T-helper 2 cell treated with Interferon-gamma antibody and Interleukin-4, amounts not matched to agents 5 μg/mL and 100 μg/mL, for 36 hours (primary cell): ENCODE results near the gene LRP8.

Experiments used
- DNase-seq: peaks from one replicate; pipeline ENCODE4 v3.0.0; 2021; ENCODE audit warnings: low spot score
- H3K27ac Mint-ChIP-seq: one replicate; pipeline ENCODE4 v1.8.0; 2021; ENCODE audit warnings: mild to moderate bottlenecking, mixed read lengths
- H3K27me3 Mint-ChIP-seq: one replicate; pipeline ENCODE4 v1.8.0; 2021; ENCODE audit warnings: low read depth, mixed read lengths
- H3K36me3 Mint-ChIP-seq: one replicate; pipeline ENCODE4 v1.8.0; 2021; ENCODE audit warnings: low read depth, mixed read lengths
- H3K4me1 Mint-ChIP-seq: one replicate; pipeline ENCODE4 v1.8.0; 2021; ENCODE audit warnings: low read depth, mixed read lengths
- H3K4me3 Mint-ChIP-seq: one replicate; pipeline ENCODE4 v1.8.0; 2022; ENCODE audit warnings: mild to moderate bottlenecking, moderate library complexity, mixed read lengths
- H3K9me3 Mint-ChIP-seq: one replicate; pipeline ENCODE4 v1.8.0; 2021; ENCODE audit warnings: mixed read lengths

The LRP8 gene

DNA sequence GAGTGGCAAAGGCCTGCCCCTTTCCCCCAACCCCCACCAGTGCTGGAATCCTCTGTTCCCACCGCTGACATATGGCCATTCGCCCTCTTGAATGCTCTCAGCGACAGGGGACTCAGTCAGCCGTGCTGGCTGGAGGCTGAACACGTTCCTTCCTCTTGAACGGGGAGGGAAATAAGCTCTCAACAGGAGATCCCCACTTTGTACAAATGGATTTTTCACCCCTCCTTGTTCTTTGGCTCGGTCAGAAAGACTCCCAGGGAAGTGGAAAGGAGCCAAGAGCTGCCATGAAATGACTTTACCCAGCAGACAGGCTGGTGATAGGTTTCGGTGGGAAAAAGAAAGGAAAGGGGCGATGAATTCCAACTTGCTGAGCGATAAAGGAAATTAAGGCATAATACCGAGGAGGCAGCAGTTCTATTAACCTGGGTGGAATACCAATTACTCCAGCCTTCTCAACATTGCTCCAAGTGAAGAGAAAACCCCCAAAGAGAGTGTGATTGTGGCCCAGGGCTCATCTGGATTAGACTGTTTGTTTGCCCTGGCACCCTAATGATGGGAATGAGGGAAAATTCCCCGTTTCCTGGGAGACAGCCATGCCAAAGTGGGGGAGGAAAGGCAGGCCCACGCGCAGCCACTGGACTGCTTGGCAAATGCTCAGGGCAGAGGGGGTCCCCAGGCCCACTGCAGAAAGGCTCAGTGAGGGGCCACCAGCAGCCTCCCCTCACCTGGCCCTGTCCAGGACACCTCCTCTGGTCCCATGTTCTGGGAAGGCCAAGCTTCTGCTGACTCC lies 23.9 kb downstream of the LRP8 start:
- no peaks in the 10 kb centered on the region for H3K36me3 Mint-ChIP-seq
- H3K27me3 Mint-ChIP-seq: no peaks in the 10 kb centered on the region
- no peaks in the 10 kb centered on the region for H3K9me3 Mint-ChIP-seq
- H3K4me3 Mint-ChIP-seq: no peak overlapping the region
- peaks cover 10% of the 10 kb centered on the region for H3K4me1 Mint-ChIP-seq
- no peak for DNase-seq
- no peak overlapping the region for H3K27ac Mint-ChIP-seq

DNA sequence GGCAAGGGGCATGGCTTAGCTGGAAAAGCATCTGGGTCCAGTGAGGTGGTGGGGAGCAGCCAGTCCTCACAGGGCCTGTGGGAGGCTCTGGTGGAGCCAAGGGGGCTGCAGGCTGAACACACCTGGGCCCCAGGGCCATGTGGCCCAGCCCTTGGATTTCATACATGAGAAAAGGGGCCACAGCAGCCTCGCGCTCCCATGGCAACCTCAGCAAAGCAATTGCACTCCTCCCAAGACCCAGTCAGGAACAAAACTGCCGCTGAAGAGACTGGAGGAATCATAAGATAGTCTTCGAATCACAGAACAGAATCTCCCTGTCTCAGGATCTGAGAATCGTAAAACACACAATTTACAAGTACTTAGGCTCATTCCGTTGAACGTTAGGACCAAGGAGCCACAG lies 24.6 kb downstream of the LRP8 start:
- Mint-ChIP-seq H3K27ac (no peak overlapping the region), H3K4me1 (peaks cover 12% of the 10 kb centered on the region), H3K36me3 (no peaks in the 10 kb centered on the region), H3K9me3 (no peaks in the 10 kb centered on the region), H3K4me3 (no peak overlapping the region), H3K27me3 (no peaks in the 10 kb centered on the region)
- no peak for DNase-seq

DNA sequence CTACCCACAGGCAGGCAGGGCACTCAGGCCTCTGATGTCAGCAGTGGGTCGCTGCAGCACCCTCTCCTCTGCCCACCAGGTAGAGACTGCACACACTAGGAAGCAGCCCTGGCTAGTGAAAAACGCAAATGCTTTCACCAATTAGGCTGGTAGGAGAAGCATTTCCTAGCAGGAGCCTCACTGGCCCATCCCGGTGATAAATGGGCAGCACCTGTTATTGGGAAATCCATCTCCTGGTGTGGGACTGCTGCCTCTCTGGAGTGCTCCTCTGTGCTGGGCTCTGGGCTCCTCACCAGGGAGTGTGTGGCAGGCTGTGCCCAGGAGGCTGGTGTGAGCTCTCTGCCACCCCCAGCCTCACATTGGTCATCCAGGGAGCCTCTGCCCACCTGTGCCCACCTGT lies 28.6 kb downstream of the LRP8 start:
- H3K36me3 Mint-ChIP-seq: no peaks in the 10 kb centered on the region
- no peak for DNase-seq
- H3K4me1 Mint-ChIP-seq: peaks cover 20% of the 10 kb centered on the region
- H3K27ac Mint-ChIP-seq: no peak overlapping the region
- no peaks in the 10 kb centered on the region for H3K27me3 Mint-ChIP-seq
- H3K9me3 Mint-ChIP-seq: no peaks in the 10 kb centered on the region
- H3K4me3 Mint-ChIP-seq: no peak overlapping the region

DNA sequence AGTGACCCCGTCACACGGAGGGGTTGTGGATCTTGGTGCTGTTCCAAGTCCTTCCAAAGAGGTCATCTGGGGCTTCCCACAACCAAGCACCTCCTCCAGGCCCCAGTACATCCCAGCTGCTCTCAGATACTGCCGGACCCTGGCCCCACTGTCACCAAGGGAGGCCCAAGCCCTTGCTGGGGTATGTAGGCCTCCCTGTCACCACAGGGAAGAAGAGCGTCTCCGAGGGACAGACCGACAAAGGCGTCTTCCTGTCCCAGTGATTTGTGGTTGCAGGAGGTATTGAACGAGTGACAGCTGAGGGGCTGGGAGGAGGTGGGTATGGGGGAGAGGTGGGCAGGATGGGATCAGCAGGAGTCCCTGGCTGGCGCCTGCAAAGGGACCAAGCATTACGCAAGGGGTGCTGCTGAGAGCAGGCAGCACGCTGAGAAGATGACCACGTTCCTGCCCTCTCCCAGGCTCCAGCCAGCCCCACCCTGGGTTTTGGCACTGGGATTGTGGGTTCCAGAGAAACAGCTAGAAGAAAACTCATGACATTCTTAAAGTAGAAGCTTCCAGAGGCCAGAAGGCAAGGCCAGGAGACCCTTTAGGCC lies 29.7 kb downstream of the LRP8 start:
- Mint-ChIP-seq H3K36me3 (no peaks in the 10 kb centered on the region), H3K9me3 (no peaks in the 10 kb centered on the region), H3K27ac (peak overlapping the region; percentile 8), H3K27me3 (no peaks in the 10 kb centered on the region), H3K4me3 (no peak overlapping the region), H3K4me1 (peaks cover 30% of the 10 kb centered on the region)
- no peak for DNase-seq

DNA sequence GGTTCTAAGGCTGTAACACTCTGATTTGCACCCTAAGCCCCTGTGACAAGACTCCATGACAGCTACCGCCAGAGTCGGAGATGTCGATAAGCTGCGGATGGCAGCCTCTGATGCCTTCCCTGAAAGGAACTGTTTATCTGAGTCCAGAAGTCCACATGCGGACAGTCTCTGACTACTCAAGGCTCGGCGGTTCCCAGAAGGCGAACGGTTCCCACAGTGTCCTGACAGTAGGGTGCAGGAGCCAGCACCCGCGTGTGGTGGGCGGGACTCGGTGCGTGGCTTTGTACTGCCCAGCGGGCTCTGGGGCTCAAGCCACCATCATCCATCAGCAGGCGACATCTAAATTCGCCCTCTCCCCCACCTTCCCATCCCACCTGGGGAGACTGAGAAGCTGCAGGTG lies 30.7 kb downstream of the LRP8 start:
- H3K36me3 Mint-ChIP-seq: no peaks in the 10 kb centered on the region
- H3K4me1 Mint-ChIP-seq: peaks cover 34% of the 10 kb centered on the region
- no peaks in the 10 kb centered on the region for H3K27me3 Mint-ChIP-seq
- H3K27ac Mint-ChIP-seq: peak overlapping the region; percentile 57
- no peak overlapping the region for H3K4me3 Mint-ChIP-seq
- DNase-seq: no peak
- H3K9me3 Mint-ChIP-seq: no peaks in the 10 kb centered on the region

DNA sequence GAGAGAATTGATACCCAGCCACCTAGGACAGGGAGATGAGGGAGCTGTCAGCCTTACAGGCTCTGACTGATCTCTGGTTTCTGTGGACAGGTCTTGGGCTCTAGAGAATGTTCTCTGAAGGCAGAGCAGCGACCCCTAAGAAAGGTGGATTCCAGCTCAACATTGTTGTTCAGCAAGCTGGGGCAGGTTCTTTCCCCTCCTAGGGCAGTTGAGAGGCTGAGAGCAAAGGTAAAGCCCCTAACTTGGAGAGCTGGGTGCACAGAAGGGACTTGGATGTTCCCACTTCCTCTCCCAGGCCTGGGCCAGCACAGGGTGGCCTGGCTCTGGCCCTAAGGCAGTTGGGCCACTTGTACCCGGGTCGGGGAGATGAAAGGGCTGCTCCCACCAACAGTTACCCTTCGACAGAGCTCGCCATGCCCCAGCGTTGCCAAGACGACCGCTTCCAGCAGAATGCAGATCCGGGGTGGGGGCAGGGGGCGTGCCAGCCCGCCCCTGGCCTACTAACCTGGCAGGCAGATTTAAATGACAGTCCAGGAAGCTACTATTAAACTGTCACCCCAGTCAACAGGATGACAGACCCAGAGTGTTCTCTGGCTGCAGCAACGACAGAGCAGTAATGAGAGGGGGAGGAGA lies 31.6 kb downstream of the LRP8 start:
- H3K36me3 Mint-ChIP-seq: peaks cover 4% of the 10 kb centered on the region
- DNase-seq: no peak
- no peak overlapping the region for H3K4me3 Mint-ChIP-seq
- H3K4me1 Mint-ChIP-seq: peaks cover 38% of the 10 kb centered on the region
- H3K27me3 Mint-ChIP-seq: no peaks in the 10 kb centered on the region
- peak overlapping the region; percentile 59 for H3K27ac Mint-ChIP-seq
- H3K9me3 Mint-ChIP-seq: no peaks in the 10 kb centered on the region

DNA sequence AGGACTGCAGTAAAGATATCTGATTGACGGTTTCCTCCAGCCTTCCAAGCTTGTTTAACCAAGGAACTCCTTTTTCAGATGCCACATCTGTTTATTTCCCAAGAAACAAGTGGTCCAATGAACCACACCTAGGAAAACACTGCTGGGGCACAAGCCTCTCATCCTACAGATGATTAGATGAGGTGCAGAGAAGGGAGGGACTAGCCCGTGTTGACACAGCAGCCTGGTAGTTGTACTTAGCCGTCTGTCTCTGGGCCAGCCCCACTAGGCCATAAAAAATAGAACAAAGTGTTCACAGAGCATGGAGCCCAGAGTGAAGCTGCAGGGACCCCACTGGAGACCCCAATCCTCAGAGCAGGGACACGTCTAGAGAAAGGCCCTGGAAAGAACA lies 32.1 kb downstream of the LRP8 start:
- DNase-seq: no peak
- Mint-ChIP-seq H3K27me3 (no peaks in the 10 kb centered on the region), H3K4me1 (peaks cover 41% of the 10 kb centered on the region), H3K27ac (peak overlapping the region; percentile 59), H3K36me3 (peaks cover 6% of the 10 kb centered on the region), H3K9me3 (no peaks in the 10 kb centered on the region), H3K4me3 (no peak overlapping the region)

DNA sequence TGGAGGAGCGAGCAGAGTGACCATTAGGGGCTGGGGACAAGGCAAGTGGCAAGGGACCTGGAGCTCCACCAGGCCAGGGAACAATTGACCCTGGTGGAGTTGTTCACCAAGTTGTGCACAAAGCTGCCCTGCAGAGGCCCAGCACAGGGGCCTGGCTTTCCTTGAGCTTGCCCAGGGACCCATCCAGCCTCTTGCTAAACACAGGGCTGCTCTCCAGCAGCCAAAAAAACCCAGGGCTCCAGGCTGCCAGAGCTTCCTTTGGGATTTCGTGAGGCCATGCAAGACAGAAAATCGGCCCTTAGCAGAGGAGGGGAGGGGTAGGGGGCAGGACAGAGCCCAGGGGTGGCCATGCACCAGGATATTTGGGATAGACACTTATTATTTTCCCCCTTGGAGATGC lies 32.6 kb downstream of the LRP8 start:
- Mint-ChIP-seq H3K9me3 (no peaks in the 10 kb centered on the region), H3K4me3 (no peak overlapping the region), H3K4me1 (peaks cover 41% of the 10 kb centered on the region), H3K36me3 (peaks cover 6% of the 10 kb centered on the region), H3K27ac (no peak overlapping the region), H3K27me3 (no peaks in the 10 kb centered on the region)
- no peak for DNase-seq

DNA sequence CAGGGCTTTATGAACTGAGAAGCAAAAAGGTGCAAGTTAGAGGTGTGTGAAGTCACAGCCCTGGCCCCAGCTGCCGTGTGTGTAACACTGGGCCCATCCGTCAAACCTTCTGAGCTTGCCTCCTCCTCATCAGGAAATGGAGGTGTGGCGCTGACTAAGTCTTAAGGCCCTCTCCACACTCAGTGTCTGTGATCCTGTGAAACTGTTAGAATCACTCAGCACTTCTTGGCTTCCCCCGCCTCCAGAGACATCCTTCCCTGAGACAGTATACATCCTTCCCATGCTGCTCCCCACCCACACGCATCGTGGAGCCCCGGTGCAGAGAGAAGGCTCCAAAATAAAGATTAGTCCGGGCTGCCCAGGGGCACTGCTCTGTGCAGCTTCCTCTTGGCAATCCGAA lies 33.3 kb downstream of the LRP8 start:
- H3K4me1 Mint-ChIP-seq: peaks cover 41% of the 10 kb centered on the region
- H3K27me3 Mint-ChIP-seq: no peaks in the 10 kb centered on the region
- H3K4me3 Mint-ChIP-seq: peak overlapping the region; percentile 49
- H3K27ac Mint-ChIP-seq: peak overlapping the region; percentile 78
- peak; percentile 63 for DNase-seq
- H3K36me3 Mint-ChIP-seq: peaks cover 9% of the 10 kb centered on the region
- H3K9me3 Mint-ChIP-seq: no peaks in the 10 kb centered on the region

DNA sequence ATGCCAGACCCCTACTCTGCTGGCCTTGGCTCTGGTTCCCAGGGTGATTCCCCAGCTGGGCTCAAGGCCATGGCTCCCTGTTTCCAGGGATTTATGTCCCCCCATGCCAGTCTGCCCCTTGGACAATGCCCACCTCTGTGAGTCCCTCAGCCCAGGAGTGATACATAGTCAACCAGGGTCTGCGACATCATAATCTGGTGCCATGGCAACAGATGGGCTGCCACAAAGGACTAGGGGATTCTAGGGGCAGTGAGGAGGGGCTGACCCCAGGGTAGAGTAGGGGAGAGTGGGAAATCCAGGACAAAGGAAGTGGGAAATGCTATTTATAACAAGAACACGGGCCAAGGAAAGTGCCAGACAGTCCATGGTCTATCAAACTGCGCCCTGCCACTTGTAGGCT lies 33.8 kb downstream of the LRP8 start:
- no peaks in the 10 kb centered on the region for H3K9me3 Mint-ChIP-seq
- H3K27ac Mint-ChIP-seq: peak overlapping the region; percentile 78
- peaks cover 9% of the 10 kb centered on the region for H3K36me3 Mint-ChIP-seq
- no peak overlapping the region for H3K4me3 Mint-ChIP-seq
- H3K27me3 Mint-ChIP-seq: no peaks in the 10 kb centered on the region
- no peak for DNase-seq
- H3K4me1 Mint-ChIP-seq: peaks cover 41% of the 10 kb centered on the region

DNA sequence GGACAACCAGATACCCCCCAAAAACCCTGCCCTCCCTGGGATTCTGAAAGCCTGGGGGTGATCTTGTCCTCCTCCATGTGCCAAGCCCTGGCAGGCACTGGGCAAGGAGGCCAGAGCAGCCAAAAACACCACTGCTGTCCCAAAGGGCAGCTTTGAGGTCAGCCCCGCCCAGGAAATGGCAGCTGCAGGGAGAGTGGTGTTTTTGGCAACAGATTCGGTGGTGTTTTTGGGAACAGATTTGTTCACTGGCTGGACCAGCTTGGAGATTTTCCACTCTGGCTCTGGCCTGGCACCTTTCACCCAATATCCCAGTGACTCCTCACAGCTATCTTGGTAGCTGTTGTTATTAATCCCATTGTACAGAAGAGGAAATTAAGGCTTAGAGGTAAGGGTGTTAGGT lies 34.7 kb downstream of the LRP8 start:
- peak overlapping the region; percentile 70 for H3K27ac Mint-ChIP-seq
- H3K36me3 Mint-ChIP-seq: peaks cover 16% of the 10 kb centered on the region

DNA sequence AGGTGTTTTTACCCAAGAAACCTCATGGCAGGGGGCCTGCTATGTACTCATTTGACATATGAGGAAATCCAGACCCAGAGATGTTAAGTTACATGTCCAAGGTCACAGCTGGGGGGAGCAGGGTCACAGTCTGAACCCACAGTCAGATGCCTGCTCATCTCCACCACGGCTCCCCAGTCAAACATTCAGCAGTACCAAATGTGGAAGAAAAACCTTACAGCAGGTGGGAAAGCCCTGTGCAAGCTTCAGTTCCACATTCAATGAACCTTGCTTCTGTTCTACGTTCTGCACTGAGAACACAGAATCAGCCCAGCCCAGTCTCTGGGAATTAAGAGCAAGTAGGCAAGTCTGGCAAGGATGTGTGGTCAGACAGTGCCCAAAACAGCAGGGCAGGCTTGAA lies 35.2 kb downstream of the LRP8 start:
- peaks cover 17% of the 10 kb centered on the region for H3K36me3 Mint-ChIP-seq
- no peak for DNase-seq
- H3K27ac Mint-ChIP-seq: peak overlapping the region; percentile 70
- no peak overlapping the region for H3K4me3 Mint-ChIP-seq
- no peaks in the 10 kb centered on the region for H3K27me3 Mint-ChIP-seq
- H3K9me3 Mint-ChIP-seq: no peaks in the 10 kb centered on the region
- H3K4me1 Mint-ChIP-seq: peaks cover 39% of the 10 kb centered on the region

More for the DNA sequence above, 34.7 kb downstream of the LRP8 start:
- no peak for DNase-seq
- Mint-ChIP-seq H3K9me3 (no peaks in the 10 kb centered on the region), H3K4me1 (peaks cover 39% of the 10 kb centered on the region), H3K4me3 (no peak overlapping the region), H3K27me3 (no peaks in the 10 kb centered on the region)

DNA sequence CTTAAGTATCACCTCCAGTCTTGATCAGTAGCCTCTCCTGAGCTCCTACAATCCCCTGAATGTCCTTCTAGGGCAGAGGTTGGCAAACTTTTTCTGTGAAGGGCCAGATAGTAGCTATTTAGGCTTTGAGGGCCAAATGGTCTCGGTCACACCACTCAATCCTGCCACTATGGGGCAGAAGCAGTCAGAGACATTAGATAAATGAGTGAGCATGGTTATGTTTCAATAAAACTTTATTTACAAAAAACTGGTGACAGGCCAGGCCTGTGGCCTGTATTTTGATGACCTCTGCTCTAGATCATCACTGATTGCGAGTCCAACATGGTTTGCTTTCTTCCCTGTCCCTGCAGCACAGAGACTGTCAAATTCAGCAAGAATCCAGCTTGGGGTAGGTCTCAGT lies 36.3 kb downstream of the LRP8 start:
- no peak for DNase-seq
- peaks cover 41% of the 10 kb centered on the region for H3K4me1 Mint-ChIP-seq
- H3K9me3 Mint-ChIP-seq: no peaks in the 10 kb centered on the region
- peaks cover 20% of the 10 kb centered on the region for H3K36me3 Mint-ChIP-seq
- no peaks in the 10 kb centered on the region for H3K27me3 Mint-ChIP-seq
- no peak overlapping the region for H3K4me3 Mint-ChIP-seq
- H3K27ac Mint-ChIP-seq: peak overlapping the region; percentile 74

DNA sequence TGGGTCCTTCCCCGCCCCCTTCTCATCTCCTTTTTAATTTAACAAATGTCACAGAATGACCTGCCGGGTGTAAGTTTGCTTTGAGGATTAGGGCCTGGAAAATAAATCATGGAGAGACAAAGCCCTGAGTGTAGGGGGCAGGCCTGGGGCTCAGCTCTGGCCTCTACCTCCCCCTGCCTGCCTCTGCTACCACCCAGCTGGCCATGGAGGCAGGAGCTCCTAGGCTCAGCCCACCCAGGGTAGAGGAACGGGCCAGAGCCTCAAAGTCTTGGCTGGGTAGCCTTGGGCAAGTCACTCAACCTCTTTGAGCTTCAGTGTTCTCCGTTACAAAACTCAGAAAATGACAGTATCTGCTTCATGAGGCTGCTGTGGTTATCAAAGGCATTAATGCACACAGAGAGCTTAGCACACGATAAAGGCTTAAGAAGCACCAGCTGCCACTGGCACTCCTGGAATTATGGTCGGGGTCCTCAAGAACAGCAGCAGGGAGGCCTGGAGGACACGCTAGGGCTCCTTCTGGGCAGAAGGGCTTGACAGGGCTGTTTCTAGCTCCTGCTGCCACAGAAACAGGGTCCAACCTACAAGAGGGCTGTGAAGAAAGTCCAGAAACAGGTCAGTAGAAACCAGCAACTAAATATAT lies 39.0 kb downstream of the LRP8 start:
- H3K9me3 Mint-ChIP-seq: no peaks in the 10 kb centered on the region
- no peaks in the 10 kb centered on the region for H3K27me3 Mint-ChIP-seq
- peaks cover 30% of the 10 kb centered on the region for H3K36me3 Mint-ChIP-seq
- H3K27ac Mint-ChIP-seq: peak overlapping the region; percentile 45
- DNase-seq: no peak
- H3K4me1 Mint-ChIP-seq: peaks cover 24% of the 10 kb centered on the region
- H3K4me3 Mint-ChIP-seq: no peak overlapping the region
